ENCODE results near the gene MAL.
"Not testable (repeated sequence)": the region's sequence is repeated elsewhere in the genome, so short reads cannot be mapped to it uniquely, and the experiment has no call there.

The MAL gene

DNA sequence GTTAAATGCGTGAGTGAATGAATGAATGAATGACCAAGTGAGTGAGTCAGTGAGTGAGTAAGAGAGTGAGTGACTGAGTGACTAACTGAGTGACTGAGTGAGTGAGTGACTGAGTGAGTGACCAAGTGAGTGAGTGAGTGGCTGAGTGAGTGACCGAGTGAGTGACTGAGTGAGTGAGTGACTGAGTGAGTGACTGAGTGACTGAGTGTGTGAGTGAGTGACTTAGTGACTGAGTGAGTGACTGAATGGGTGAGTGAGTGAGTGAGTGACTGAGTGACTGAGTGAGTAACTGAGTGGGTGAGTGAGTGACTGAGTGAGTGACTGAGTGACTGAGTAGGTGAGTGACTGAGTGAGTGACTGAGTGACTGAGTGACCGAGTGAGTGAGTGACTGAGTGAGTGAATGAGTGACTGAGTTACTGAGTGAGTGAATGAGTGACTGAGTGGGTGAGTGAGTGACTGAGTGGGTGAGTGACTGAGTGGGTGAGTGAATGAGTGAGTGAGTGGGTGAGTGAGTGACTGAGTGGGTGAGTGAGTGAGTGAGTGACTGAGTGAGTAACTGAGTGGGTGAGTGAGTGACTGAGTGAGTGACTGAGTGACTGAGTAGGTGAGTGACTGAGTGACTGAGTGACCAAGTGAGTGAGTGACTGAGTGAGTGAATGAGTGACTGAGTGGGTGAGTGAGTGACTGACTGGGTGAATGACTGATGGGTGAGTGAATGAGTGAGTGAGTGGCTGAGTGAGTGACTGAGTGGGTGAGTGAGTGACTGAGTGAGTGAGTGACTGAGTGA is 11.3 kb downstream of the MAL start:
- DNase-seq: no peak

DNA sequence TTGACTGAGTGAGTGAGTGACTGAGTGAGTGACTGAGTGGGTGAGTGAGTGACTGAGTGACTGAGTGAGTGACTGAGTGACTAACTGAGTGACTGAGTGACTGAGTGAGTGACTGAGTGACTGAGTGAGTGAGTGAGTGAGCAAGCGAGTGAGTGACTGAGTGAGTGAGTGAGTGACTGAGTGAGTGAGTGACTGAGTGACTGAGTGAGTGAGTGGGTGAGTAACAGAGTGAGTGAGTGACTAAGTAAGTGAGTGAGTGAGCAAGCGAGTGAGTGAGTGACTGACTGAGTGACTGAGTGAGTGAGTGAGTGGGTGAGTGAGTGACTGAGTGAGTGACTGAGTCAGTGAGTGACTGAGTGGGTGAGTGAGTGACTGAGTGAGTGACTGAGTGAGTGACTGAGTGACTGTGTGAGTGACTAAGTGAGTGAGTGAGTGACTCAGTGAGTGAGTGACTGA is 11.9 kb downstream of the MAL start:
- no peak for DNase-seq

DNA sequence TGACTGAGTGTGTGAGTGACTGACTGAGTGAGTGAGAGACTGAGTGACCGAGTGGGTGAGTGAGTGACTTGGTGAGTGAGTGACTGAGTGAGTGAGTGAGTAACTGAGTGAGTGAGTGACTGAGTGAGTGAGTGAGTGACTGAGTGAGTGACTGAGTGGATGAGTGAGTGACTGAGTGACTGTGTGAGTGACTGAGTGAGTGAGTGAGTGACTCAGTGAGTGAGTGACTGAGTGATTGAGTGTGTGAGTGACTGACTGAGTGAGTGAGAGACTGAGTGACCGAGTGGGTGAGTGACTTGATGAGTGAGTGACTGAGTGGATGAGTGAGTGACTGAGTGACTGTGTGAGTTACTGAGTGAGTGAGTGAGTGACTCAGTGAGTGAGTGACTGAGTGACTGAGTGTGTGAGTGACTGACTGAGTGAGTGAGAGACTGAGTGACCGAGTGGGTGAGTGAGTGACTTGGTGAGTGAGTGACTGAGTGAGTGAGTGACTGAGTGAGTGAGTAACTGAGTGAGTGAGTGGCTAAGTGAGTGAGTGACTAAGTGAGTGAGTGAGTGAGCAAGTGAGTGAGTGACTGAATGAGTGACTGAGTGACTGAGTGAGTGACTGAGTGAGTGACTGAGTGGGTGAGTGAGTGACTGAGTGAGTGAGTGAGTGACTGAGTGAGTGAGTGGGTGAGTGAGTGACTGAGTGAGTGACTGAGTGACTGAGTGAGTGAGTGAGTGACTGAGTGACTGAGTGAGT is 12.5 kb downstream of the MAL start:
- DNase-seq: not testable (repeated sequence)

DNA sequence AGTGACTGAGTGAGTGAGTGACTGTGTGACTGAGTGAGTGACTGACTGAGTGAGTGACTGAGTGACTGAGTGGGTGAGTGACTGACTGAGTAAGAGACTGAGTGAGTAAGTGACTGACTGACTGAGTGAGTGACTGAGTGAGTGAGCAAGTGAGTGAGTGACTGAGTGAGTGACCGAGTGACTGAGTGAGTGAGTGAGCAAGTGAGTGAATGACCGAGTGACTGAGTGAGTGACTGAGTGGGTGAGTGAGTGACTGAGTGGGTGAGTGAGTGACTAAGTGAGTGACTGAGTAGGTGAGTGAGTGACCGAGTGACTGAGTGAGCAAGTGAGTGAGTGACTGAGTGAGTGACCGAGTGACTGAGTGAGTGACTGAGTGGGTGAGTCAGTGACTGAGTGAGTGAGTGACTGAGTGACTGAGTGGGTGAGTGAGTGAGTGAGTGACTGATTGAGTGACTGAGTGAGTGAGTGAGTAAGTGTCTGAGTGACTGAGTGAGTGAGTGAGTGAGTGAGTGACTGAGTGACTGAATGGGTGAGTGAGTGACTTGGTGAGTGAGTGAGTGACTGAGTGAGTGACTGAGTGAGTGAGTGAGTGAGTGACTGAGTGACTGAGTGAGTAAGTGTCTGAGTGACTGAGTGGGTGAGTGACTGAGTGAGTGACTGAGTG is 13.3 kb downstream of the MAL start:
- no peak for DNase-seq

DNA sequence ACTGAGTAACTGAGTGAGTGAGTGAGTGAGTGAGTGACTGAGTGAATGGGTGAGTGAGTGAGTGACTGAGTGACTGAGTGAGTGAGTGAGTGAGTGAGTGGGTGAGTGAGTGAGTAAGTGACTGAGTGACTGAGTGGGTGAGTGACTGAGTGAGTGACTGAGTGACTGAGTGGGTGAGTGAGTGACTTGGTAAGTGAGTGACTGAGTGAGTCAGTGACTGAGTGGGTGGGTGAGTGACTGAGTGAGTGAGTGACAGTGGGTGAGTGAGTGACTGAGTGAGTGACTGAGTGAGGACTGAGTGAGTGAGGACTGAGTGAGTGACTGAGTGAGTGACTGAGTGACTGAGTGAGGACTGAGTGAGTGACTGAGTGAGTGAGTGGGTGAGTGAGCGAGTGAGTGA is 13.9 kb downstream of the MAL start:
- no peak for DNase-seq

DNA sequence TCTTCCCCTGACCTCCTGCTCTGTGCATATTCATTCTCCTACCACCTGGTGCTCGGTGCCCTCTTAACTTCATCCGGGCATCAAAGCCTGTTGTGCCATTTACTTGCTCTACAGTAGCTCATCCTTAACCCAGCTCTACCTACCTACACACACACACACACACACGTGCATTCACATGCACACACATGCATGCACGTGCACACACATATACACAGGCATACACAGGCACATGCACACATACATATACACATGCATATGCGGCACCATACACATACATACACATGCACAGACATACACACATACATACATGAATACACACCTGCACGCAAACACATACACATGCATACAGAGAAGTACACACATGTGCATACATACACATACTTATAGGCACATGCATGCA is 14.5 kb downstream of the MAL start:
- no peak for DNase-seq

DNA sequence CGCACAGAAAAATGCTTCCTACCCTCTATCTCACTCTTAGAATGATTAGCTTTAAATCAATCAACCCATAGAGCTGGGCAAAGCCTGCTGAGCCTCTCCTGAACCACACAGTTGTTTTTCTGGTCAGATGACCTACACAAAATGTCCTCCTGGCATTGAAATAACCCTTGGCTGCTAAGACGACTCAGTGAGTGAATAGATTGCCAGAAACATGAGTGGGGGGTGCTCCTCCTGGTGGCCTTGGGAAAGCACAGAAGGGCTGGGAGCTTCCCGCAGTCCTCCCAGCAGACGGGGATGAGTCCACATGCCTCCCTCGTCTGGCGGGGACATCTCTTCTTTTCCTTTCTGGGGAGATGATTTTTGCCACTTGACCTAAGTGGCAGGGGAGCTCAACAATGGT is 14.9 kb downstream of the MAL start:
- DNase-seq: no peak

DNA sequence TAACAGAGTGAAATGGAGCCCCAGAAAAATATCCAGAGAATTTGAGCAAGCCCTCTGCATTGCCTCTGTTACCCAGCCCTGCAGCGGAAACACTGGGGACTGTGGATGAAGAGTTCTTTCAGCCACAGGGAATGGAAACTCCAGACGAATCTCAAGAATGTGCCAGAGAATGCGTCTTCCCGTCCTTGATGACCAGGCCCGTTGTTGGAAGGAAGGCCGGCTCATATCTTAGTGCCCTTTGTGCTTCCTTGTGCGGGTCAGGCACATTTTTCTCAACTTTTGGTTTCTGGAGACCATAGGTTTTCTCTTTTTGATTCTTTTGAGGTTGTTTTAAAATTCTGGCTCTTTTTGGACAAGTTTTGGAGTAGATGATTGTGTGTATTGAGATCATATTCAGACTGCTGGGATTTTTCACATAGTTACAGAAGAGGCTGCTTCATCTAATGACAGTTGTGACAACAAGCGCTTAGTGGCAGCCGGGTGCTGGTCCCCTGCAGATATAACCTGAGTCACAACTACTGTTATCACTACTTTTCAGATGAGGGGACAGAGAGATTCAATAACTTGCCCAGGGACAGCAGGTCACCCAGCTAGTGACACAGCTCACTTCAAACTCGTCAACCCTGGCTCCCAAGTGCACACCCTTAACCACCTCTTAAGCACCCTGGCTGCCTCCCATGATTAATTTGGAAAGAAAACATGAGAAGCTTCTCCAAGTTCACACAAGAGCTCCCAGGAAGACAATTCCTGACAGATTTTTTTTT is 15.7 kb downstream of the MAL start:
- DNase-seq: no peak

DNA sequence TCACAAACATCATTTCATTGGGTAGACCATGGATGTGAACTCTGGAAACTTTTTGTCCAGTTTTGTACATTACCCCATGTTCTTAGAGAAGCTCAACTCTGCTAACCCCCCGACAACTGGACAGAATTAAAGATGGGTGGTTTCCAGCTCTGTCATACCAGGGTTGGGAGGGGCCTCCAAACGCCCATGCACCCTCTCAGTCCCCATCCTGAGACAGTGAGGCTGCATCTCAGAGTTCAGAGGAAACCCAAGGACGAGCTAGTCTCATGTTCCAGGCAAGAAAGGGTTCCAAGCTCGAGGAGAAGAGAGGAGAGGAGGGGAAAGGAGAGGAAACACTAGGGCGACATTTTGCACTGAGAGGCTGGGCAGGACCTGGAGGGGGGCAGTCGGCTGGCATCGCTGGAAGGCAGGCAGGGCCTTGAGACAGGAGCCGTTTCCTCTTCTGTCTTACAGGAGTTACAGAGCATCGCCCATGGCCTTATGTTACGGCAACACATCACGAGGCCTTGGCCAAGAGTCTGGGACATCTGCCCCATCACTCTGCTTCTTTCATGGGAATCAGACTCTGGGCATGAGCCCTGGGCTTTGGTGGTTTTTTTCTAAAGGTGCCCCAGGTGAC is 16.4 kb downstream of the MAL start:
- no peak for DNase-seq

DNA sequence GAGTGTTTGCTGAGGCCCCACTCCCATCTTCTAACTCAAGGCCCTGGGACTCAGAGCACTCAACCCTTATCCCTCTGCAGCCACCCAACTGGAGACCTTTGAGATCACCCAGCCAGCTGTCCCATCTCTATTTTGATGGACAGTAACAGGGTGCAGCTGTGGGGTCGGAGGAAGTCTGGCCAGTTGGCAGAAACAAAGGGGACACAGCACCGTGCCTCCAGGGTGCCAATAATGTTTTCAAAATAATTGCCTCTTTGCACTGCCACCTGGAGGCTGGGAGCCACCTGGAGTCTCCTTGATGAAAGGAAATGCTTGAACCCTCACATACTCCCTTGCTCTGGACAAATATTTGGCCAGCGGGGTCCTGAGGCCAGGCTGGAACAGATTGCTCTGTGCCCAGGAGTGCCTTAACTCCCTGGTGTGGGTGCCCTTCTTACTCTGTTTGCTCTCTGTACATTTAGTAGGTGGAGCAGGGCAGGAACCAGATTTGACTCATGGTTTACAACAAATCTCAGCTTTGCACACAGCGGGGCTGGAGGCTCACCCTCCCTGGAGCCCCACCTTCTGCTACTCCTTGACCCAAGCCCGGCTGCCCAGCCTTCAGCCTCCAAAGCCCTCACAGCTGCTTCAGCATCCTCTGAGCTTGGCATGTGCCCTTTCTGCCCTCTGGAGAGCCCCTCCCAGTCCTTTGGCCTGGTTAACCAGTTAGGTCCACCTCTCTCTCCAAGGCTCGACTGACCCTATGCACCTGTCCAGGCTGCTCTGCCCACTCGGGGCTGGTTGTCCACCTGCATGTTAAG is 17.2 kb downstream of the MAL start:
- no peak for DNase-seq

DNA sequence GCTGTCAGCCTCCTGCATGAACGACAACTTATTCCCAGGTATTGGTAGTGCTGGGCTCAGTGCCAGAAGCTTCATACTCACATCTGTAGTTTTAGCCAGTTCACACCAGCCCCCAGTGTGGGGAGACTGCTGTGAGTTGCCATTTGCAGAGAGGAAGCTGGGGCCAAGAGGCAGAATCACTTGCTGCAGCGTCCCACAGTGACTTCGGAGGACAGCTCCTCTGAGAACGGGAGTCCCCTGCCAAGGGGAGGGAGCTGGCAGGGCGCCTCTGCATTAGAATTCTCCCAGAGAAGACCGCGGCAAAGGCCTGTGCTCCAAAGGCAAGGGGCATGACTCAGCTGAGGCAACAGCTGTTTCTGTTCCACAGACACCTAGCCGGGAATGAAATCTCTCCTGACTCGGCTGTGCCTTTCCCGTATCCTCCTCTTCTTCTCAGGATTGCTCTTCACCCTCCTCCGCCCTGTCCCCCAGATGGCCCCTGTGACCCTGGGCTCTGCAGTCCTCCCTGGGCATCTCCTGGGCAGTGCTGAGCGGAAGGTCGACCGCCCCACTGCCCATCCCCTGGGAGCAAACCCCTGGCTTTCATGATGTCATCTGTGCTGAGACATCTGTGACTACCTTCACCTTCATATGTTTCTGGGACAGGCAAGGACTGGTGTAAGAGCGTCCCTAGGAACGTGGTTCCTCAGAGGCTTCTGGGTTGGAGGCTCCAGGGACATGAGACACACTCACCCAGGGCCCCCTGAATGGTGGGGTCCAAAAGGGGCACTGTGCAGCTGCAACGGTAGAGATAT is 18.0 kb downstream of the MAL start:
- DNase-seq: peak; percentile 20

DNA sequence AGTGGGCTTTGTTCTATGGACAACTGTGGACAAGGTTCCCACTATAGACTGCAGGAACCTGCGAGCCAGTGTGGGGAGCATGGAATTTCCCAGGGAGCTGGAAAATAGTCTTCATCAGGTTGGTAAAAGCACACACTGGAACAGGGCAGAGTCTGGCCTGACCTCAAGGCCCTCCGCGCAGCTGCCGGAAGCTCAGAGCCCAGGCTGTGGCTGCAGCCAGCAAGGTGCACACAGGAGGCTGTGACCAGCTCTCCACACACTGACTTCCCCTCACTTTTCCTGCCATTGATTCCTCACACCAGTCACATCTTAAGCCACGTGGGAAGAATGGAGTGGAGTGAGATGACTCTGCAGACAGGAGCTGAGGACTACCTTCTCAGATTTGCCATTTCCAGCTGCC is 19.1 kb downstream of the MAL start:
- DNase-seq: no peak

DNA sequence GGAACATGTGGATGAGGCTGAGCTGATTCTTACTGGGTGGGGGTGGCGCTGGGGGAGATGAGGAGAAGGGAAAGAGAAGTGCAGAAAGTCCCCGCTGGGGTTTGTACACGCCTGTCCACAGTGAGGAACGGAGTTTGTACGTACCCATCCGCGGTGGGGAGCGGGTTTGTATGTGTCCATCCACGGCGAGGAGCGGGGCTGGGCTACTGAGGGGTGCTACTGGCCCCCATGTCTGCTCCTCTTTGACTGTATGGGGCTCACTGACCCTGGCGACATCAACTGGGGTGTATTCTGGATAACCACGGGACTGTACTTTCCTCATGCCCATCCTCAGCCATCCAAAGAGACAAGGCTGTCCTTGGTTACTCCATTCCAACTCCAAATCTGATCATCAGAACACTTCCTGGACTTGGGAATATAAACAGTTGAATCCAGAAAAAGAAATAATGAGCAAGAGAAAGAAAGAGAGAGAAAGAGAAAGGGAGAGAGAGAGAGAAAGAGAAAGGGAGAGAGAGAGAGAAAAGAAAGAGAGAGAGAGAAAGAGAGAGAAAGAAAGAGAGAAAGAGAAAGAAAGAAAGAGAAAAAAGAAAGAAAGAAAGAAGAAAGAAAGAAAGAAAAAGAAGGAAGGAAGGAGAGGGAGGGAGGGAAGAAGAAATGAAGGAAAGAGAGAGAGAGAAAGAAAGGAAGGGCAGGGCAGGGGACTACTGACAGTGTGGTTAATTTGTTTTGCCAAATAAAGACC is 21.0 kb downstream of the MAL start:
- DNase-seq: no peak

DNA sequence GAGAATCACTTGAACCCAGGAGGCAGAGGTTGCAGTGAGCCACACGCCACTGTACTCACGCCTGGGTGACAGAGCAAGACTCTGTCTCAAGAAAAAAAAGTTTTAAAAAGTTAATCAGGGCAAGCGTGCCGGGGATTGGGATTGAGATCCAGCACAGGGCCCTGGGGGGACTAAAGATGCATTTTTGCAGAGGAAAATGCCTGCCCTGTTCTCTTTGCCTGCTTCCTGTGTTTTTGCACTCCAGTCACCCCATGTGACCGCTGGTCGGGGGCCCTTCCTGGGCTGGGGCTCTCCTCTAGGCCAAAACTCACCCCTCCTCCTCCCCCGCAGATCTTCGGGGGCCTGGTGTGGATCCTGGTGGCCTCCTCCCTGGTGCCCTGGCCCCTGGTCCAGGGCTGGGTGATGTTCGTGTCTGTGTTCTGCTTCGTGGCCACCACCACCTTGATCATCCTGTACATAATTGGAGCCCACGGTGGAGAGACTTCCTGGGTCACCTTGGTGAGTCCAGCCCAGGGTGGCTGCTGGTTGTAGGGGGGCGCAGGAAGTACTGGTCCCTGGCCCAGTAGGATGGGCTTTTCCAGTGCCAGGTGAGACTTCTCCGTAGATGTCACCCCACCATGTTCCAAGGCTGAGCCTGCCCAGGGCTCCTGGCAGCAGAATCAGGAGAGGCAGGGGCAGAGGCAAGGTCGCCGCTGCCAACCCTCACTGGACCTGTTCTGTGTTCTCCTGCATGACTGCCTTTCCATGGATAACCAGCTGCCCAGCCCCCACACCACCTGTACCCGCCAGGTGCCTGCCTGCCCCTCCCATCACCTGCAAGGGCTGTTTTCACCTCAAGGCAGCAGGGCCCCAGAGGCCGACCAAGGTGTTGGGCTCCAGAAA is 22.4 kb downstream of the MAL start:
- no peak for DNase-seq

DNA sequence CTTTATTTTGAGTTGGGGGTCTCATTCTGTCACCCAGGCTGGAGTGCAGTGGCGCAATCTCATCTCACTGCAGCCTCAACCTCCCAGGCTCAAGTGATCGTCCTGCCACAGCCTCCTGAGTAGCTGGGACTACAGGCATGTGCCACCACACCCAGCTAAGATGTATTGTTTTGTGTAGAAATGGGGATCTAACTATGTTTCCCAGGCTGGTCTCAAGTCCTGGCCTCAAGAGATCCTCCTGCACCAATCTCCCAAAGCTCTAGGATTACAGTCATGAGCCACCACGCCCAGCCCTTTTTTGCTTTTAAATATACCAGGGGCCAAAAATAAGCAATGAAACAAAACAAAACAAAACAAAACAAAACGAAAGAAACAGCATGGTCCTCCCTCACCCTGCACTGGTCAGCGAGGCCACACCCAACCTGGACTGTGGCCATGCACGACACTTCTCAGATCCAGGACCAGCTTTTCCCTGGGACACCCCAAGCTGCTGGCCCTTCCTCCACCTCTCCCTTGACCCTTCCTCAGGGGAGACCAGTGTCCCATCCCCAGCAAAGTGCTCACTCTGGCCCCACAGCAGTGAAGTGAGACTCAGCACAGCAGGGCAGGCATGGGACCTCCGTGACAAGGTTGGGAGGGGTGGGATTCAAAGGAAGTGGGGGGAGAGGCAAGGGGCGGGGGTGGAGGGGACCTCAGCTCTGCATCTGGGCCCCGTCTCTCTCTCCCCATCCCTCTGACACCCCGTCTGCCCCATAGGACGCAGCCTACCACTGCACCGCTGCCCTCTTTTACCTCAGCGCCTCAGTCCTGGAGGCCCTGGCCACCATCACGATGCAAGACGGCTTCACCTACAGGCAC is 23.5 kb downstream of the MAL start:
- no peak for DNase-seq

DNA sequence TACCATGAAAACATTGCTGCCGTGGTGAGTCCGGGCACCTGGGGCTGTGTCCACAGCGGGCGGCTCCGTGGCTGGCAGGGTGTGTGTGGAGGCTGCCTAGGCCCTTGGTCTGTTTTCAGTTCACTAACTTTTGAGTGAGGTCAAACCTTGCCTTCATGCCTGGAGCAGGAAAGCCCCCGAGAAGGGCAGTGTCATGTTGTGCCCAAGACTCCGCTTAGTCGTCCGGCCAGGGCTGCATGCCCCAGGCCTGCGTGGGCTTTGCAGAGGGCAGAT is 24.1 kb downstream of the MAL start:
- DNase-seq: no peak

DNA sequence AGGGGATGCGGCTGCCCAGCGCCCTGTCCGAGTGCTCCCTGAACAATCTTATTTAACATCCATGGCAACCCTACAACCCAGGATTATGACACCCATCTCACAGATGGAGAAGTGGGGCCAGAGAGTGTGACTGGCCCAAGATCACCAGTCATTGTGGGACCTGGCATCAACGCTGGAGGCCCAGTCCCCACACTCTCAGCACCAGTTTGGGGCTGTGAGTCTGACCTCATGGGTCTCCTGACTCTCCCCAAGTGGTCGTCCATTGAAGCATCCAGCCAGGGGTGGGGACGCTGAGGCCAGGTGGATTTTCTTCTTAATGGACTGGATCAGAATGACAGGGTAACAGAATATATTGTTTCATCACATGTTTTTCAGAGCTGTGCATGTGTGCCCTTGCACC is 24.5 kb downstream of the MAL start:
- DNase-seq: no peak
